Effector CD4-positive, alpha-beta T cell (primary cell): ENCODE results near the gene TRAT1.
"Not testable (repeated sequence)": the region's sequence is repeated elsewhere in the genome, so short reads cannot be mapped to it uniquely, and the experiment has no call there.

Source experiments
- DNase-seq: peaks from one replicate; pipeline ENCODE4 v3.0.0-alpha.2; 2020
- total RNA-seq: gene quantifications from one replicate; lab custom pipeline; 2026; lab: John Stamatoyannopoulos, UW

TRAT1 gene
- 88.9 reads per million, percentile 80 among the genes with 10 or more reads in this experiment for total RNA-seq

- DNase-seq, result no peak
Observed at GRCh38 chr3:108822123-108822897, at the start of gene TRAT1. TRAT1 (plus strand) TSS chr3:108822786; CDS start chr3:108822928, 142 bp downstream.

GRCh38 chr3:108775649-108776048 is 46.9 kb upstream of the TRAT1 start:
- no peak for DNase-seq

- no peak for DNase-seq
Observed at GRCh38 chr3:108779496-108779895, 43.1 kb upstream of the TRAT1 start.

GRCh38 chr3:108780235-108780634 is 42.4 kb upstream of the TRAT1 start:
- DNase-seq, result peak; percentile 6

GRCh38 chr3:108791473-108791872 is 31.1 kb upstream of the TRAT1 start:
- no peak for DNase-seq

- DNase-seq, result no peak
Observed at GRCh38 chr3:108804437-108804836, 18.1 kb upstream of the TRAT1 start.

GRCh38 chr3:108804966-108805365 is 17.6 kb upstream of the TRAT1 start:
- DNase-seq, result no peak

GRCh38 chr3:108806316-108806715 is 16.3 kb upstream of the TRAT1 start:
- peak; percentile 8 for DNase-seq

GRCh38 chr3:108818404-108818803 is 4.2 kb upstream of the TRAT1 start:
- peak; percentile 48 for DNase-seq

GRCh38 chr3:108820586-108820985 is 2.0 kb upstream of the TRAT1 start:
- no peak for DNase-seq

- DNase-seq, result no peak
Observed at GRCh38 chr3:108823227-108823626, 641 bp downstream of the TRAT1 start.

GRCh38 chr3:108823803-108824202 is 1.2 kb downstream of the TRAT1 start:
- not testable (repeated sequence) for DNase-seq

- no peak for DNase-seq
Observed at GRCh38 chr3:108826309-108827187, 4.0 kb downstream of the TRAT1 start.

GRCh38 chr3:108830381-108830780 is 7.8 kb downstream of the TRAT1 start:
- no peak for DNase-seq

- no peak for DNase-seq
Observed at GRCh38 chr3:108830991-108831614, 8.5 kb downstream of the TRAT1 start.

- DNase-seq, result no peak
Observed at GRCh38 chr3:108833611-108834010, 11.0 kb downstream of the TRAT1 start.

GRCh38 chr3:108834551-108834950 is 12.0 kb downstream of the TRAT1 start:
- no peak for DNase-seq

- DNase-seq, result peak; percentile 35
Observed at GRCh38 chr3:108835101-108835500, 12.5 kb downstream of the TRAT1 start.

GRCh38 chr3:108838436-108838835 is 15.8 kb downstream of the TRAT1 start:
- DNase-seq, result no peak

- DNase-seq, result no peak
Observed at GRCh38 chr3:108845709-108846293, 23.2 kb downstream of the TRAT1 start.

GRCh38 chr3:108847187-108847586 is 24.6 kb downstream of the TRAT1 start:
- no peak for DNase-seq

GRCh38 chr3:108849075-108849474 is 26.5 kb downstream of the TRAT1 start:
- no peak for DNase-seq

GRCh38 chr3:108861401-108861800 is 38.8 kb downstream of the TRAT1 start:
- no peak for DNase-seq
